Stimulated activated CD8-positive, alpha-beta memory T cell treated with anti-CD3 and anti-CD28 coated beads, Interleukin-7, amount 100 ng/mL, for 4 hours (primary cell): ENCODE data around the gene PTPRC.

ENCODE experiments used
- DNase-seq, 2 donors: peaks; one replicate each; pipeline ENCODE4 v3.0.0-alpha.2; 2020; ENCODE audit warnings: low read depth in 2 of 2

PTPRC gene

GRCh38 chr1:198674009-198674408 lies 35.2 kb downstream of the PTPRC start:
- DNase-seq: no peak

GRCh38 chr1:198676253-198676652 lies 37.4 kb downstream of the PTPRC start:
- DNase-seq: no peak

GRCh38 chr1:198677027-198677426 lies 38.2 kb downstream of the PTPRC start:
- no peak for DNase-seq

- DNase-seq: no peak
These were observed 39.0 kb downstream of the PTPRC start for GRCh38 chr1:198677871-198678270.

GRCh38 chr1:198678301-198678836 lies 39.5 kb downstream of the PTPRC start:
- DNase-seq: no peak

GRCh38 chr1:198678901-198679329 lies 40.1 kb downstream of the PTPRC start:
- no peak for DNase-seq

GRCh38 chr1:198679535-198680173 lies 40.8 kb downstream of the PTPRC start:
- DNase-seq: peak in 1 of 2 donors; percentile 23

GRCh38 chr1:198680174-198680875 lies 41.5 kb downstream of the PTPRC start:
- DNase-seq: no peak

GRCh38 chr1:198681252-198681651 lies 42.4 kb downstream of the PTPRC start:
- no peak for DNase-seq

- DNase-seq: peak; percentile 72 to 80
These were observed 43.3 kb downstream of the PTPRC start for GRCh38 chr1:198681831-198682759.

GRCh38 chr1:198682850-198683249 lies 44.0 kb downstream of the PTPRC start:
- no peak for DNase-seq

- no peak for DNase-seq
These were observed 44.6 kb downstream of the PTPRC start for GRCh38 chr1:198683449-198683848.

GRCh38 chr1:198686069-198686728 lies 47.4 kb downstream of the PTPRC start:
- DNase-seq: no peak

- DNase-seq: no peak
These were observed 48.6 kb downstream of the PTPRC start for GRCh38 chr1:198687429-198687828.

GRCh38 chr1:198691063-198691462 lies 52.2 kb downstream of the PTPRC start:
- no peak for DNase-seq

- no peak for DNase-seq
These were observed 54.5 kb downstream of the PTPRC start for GRCh38 chr1:198693321-198693720.

GRCh38 chr1:198694542-198694941 lies 55.7 kb downstream of the PTPRC start:
- no peak for DNase-seq

- no peak for DNase-seq
These were observed 57.4 kb downstream of the PTPRC start for GRCh38 chr1:198696211-198696610.

- DNase-seq: peak; percentile 62
These were observed 60.6 kb downstream of the PTPRC start for GRCh38 chr1:198699167-198700015.

GRCh38 chr1:198700016-198700392 lies 61.2 kb downstream of the PTPRC start:
- no peak for DNase-seq

GRCh38 chr1:198700396-198700795 lies 61.6 kb downstream of the PTPRC start:
- no peak for DNase-seq
